Progenitor cell of endocrine pancreas (in vitro differentiated cells): ENCODE results near the gene ATF2. TPM values are rescaled to one million over a fixed set of nuclear protein-coding genes. Genes with fewer than 3 reads are reported as not detected.
A peak's percentile ranks its signal among the peaks of the same experiment; 100 is the strongest.

Source experiments
- DNase-seq: peaks from one replicate; pipeline ENCODE4 v3.0.0; 2021; ENCODE audit warnings: low spot score; ENCODE audit not compliant: unreplicated experiment
- H3K27ac Mint-ChIP-seq: 2 replicates; pipeline ENCODE4 v1.8.0; 2021; ENCODE audit warnings: mild to moderate bottlenecking, moderate library complexity, mixed read lengths
- H3K27me3 Mint-ChIP-seq: 2 replicates; pipeline ENCODE4 v1.8.0; 2021; ENCODE audit warnings: mixed read lengths
- H3K36me3 Mint-ChIP-seq: 2 replicates; pipeline ENCODE4 v1.8.0; 2022; ENCODE audit warnings: mixed read lengths; ENCODE audit not compliant: insufficient read depth
- H3K4me1 Mint-ChIP-seq: 2 replicates; pipeline ENCODE4 v1.8.0; 2021; ENCODE audit warnings: low read depth, mixed read lengths
- H3K4me3 Mint-ChIP-seq: 2 replicates; pipeline ENCODE4 v1.8.0; 2021; ENCODE audit warnings: low read depth, mild to moderate bottlenecking, moderate library complexity, mixed read lengths
- H3K9me3 Mint-ChIP-seq: 2 replicates; pipeline ENCODE4 v1.8.0; 2021; ENCODE audit warnings: low read depth, mixed read lengths
- total RNA-seq: library from RNA; stranded (reverse); gene quantifications from 2 replicates; pipeline ENCODE4 v1.2.1, GENCODE V29; 2021
- TF ChIP-seq, protein P1 (sequence below): fragments of 200-600 bp; sonication (generic); IDR thresholded peaks from one replicate; pipeline ENCODE4 v1.5.0; 2021; ENCODE audit warnings: antibody characterized with exemption, mild to moderate bottlenecking; ENCODE audit not compliant: unreplicated experiment

The ATF2 gene
- total RNA-seq, 1 donor from 2014 or later = 58.9 TPM

GRCh38 chr2:175062787-175063585 lies 105.0 kb downstream of the ATF2 start:
- Mint-ChIP-seq H3K9me3 (no peaks in the 10 kb centered on the region), H3K36me3 (peaks cover 8% of the 10 kb centered on the region), H3K4me3 (no peak overlapping the region), H3K27ac (peak overlapping the region; percentile 98), H3K4me1 (peaks cover 2% of the 10 kb centered on the region), H3K27me3 (no peaks in the 10 kb centered on the region)
- DNase-seq = no peak
- TF ChIP-seq, protein P1, sequence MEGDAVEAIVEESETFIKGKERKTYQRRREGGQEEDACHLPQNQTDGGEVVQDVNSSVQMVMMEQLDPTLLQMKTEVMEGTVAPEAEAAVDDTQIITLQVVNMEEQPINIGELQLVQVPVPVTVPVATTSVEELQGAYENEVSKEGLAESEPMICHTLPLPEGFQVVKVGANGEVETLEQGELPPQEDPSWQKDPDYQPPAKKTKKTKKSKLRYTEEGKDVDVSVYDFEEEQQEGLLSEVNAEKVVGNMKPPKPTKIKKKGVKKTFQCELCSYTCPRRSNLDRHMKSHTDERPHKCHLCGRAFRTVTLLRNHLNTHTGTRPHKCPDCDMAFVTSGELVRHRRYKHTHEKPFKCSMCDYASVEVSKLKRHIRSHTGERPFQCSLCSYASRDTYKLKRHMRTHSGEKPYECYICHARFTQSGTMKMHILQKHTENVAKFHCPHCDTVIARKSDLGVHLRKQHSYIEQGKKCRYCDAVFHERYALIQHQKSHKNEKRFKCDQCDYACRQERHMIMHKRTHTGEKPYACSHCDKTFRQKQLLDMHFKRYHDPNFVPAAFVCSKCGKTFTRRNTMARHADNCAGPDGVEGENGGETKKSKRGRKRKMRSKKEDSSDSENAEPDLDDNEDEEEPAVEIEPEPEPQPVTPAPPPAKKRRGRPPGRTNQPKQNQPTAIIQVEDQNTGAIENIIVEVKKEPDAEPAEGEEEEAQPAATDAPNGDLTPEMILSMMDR = no peak

- TF ChIP-seq, protein P1 = no peak
- no peaks in the 10 kb centered on the region for H3K27me3 Mint-ChIP-seq
- peaks cover 12% of the 10 kb centered on the region for H3K4me1 Mint-ChIP-seq
- peaks cover 4% of the 10 kb centered on the region for H3K9me3 Mint-ChIP-seq
- H3K36me3 Mint-ChIP-seq = peaks cover 4% of the 10 kb centered on the region
- H3K27ac Mint-ChIP-seq = peak overlapping the region; percentile 3
- no peak overlapping the region for H3K4me3 Mint-ChIP-seq
- no peak for DNase-seq
Measured at GRCh38 chr2:175057078-175057685, 110.8 kb downstream of the ATF2 start.

DNA sequence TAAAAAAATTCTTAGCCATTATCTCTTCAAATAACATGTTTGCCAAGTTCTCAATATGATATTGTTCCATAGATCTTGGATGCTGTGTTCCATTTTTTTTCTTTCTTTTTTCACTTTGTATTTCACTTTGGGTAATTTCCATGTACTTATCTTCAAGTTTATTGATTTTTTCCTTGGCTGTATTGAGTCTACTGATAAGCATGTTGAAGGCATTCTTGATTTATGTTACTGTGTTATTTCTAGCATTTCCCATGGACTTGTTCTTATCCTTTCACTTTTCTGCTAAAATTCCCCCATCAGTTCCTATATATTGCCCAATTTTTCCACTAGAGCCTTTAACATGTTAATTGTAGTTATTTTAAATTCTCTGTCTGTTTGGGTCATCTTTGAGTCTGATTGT lies 112.0 kb downstream of the ATF2 start:
- Mint-ChIP-seq H3K27me3 (peaks cover 3% of the 10 kb centered on the region), H3K27ac (peak overlapping the region; percentile 59), H3K4me3 (peak overlapping the region; percentile 24), H3K9me3 (peaks cover 4% of the 10 kb centered on the region), H3K4me1 (peaks cover 12% of the 10 kb centered on the region), H3K36me3 (peaks cover 5% of the 10 kb centered on the region)
- TF ChIP-seq, protein P1 = no peak
- no peak for DNase-seq

GRCh38 chr2:175054340-175054739 lies 113.7 kb downstream of the ATF2 start:
- H3K9me3 Mint-ChIP-seq = peaks cover 4% of the 10 kb centered on the region
- no peak overlapping the region for H3K27ac Mint-ChIP-seq
- no peak for DNase-seq
- TF ChIP-seq, protein P1 = no peak
- H3K36me3 Mint-ChIP-seq = peaks cover 5% of the 10 kb centered on the region
- no peak overlapping the region for H3K4me3 Mint-ChIP-seq
- peaks cover 3% of the 10 kb centered on the region for H3K27me3 Mint-ChIP-seq
- H3K4me1 Mint-ChIP-seq = peaks cover 12% of the 10 kb centered on the region

DNA sequence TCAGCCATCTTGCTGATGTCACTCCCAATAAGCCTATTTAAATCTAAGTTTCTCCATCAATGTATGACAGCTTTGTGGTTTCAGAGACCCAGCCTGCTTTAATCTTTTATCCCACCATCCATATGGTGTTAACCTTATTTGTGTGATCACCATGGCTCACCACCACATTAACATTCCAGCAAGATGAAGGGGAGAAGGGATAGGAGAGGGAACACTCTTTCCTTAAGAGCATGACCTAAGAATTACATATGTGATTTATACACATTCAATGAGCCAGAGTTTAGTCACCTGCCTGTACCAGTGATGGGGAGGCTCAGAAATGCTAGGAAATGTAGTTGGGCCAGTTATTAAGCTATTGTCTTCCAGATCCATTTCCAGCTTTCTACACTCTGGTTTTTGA lies 118.3 kb downstream of the ATF2 start:
- peaks cover 6% of the 10 kb centered on the region for H3K9me3 Mint-ChIP-seq
- H3K4me3 Mint-ChIP-seq = no peak overlapping the region
- peaks cover 3% of the 10 kb centered on the region for H3K27me3 Mint-ChIP-seq
- no peak overlapping the region for H3K27ac Mint-ChIP-seq
- DNase-seq = no peak
- H3K4me1 Mint-ChIP-seq = peaks cover 1% of the 10 kb centered on the region
- TF ChIP-seq, protein P1 = no peak
- peaks cover 1% of the 10 kb centered on the region for H3K36me3 Mint-ChIP-seq
